H9 (cell line): Measurements from ENCODE around the gene KIF5C. TPM values are rescaled to one million over a fixed set of nuclear protein-coding genes. Genes with fewer than 3 reads are reported as not detected.

Experiments
- DNase-seq: peaks from one replicate; pipeline ENCODE4 v3.0.0-alpha.2; 2017
- H2AFZ ChIP-seq: one replicate; pipeline ENCODE4 v1.6.1; 2013; ENCODE audit warnings: mild to moderate bottlenecking, low read length, control low read depth, moderate library complexity
- H2AK5ac ChIP-seq: 2 replicates; pipeline ENCODE4 v1.6.1; 2013; ENCODE audit warnings: low read length, control low read depth, mixed read lengths; ENCODE audit not compliant: insufficient read length
- H2BK120ac ChIP-seq: one replicate; pipeline ENCODE4 v1.6.1; 2013; ENCODE audit warnings: low read depth, mild to moderate bottlenecking, low read length, control low read depth, inconsistent platforms; ENCODE audit not compliant: poor library complexity, severe bottlenecking
- H2BK12ac ChIP-seq: 2 replicates; pipeline ENCODE4 v1.6.1; 2013; ENCODE audit warnings: low read length, control low read depth, mixed read lengths, low read depth; ENCODE audit not compliant: insufficient read length
- H2BK15ac ChIP-seq: 2 replicates; pipeline ENCODE4 v1.6.1; 2013; ENCODE audit warnings: low read depth, low read length, control low read depth
- H2BK20ac ChIP-seq: one replicate; pipeline ENCODE4 v1.6.1; 2013; ENCODE audit warnings: low read depth, mild to moderate bottlenecking, low read length, control low read depth, inconsistent platforms; ENCODE audit not compliant: poor library complexity, severe bottlenecking
- H2BK5ac ChIP-seq: 2 replicates; pipeline ENCODE4 v1.6.1; 2013; ENCODE audit warnings: low read length, control low read depth, mixed read lengths; ENCODE audit not compliant: insufficient read length
- H3K14ac ChIP-seq: 2 replicates; pipeline ENCODE4 v1.6.1; 2013; ENCODE audit warnings: low read length, control low read depth; ENCODE audit not compliant: insufficient read depth
- H3K18ac ChIP-seq: 2 replicates; pipeline ENCODE4 v1.6.1; 2013; ENCODE audit warnings: low read depth, mild to moderate bottlenecking, mixed read lengths, low read length, control low read depth; ENCODE audit not compliant: insufficient read length
- H3K23ac ChIP-seq: 2 replicates; pipeline ENCODE4 v1.6.1; 2013; ENCODE audit warnings: low read length, control low read depth, mixed read lengths, low read depth; ENCODE audit not compliant: insufficient read length
- H3K23me2 ChIP-seq: 2 replicates; pipeline ENCODE4 v1.6.1; 2013; ENCODE audit warnings: low read depth, mild to moderate bottlenecking, mixed read lengths, low read length, control low read depth; ENCODE audit not compliant: insufficient read length, poor library complexity, severe bottlenecking
- H3K27ac ChIP-seq: 2 replicates; pipeline ENCODE4 v1.5.1; 2013; ENCODE audit warnings: low read length, control low read depth, mixed read lengths, low read depth; ENCODE audit not compliant: insufficient read length
- H3K27me3 ChIP-seq: 2 replicates; pipeline ENCODE4 v1.6.1; 2013; ENCODE audit warnings: low read length, control low read depth, inconsistent platforms; ENCODE audit not compliant: insufficient read depth
- H3K4ac ChIP-seq: 2 replicates; pipeline ENCODE4 v1.6.1; 2013; ENCODE audit warnings: low read depth, mild to moderate bottlenecking, control low read depth, inconsistent platforms, low read length, moderate library complexity
- H3K4me1 ChIP-seq: 2 replicates; pipeline ENCODE4 v1.6.1; 2013; ENCODE audit warnings: low read length, control low read depth, inconsistent platforms; ENCODE audit not compliant: insufficient read depth
- H3K4me2 ChIP-seq: 2 replicates; pipeline ENCODE4 v1.6.1; 2013; ENCODE audit warnings: low read length, control low read depth, mixed read lengths; ENCODE audit not compliant: insufficient read length, insufficient read depth
- H3K56ac ChIP-seq: 2 replicates; pipeline ENCODE4 v1.6.1; 2013; ENCODE audit warnings: low read depth, mild to moderate bottlenecking, mixed read lengths, low read length, control low read depth; ENCODE audit not compliant: insufficient read length
- H3K79me1 ChIP-seq: 2 replicates; pipeline ENCODE4 v1.6.1; 2013; ENCODE audit warnings: low read depth, mild to moderate bottlenecking, moderate library complexity, low read length, control low read depth, inconsistent platforms; ENCODE audit not compliant: insufficient read depth, poor library complexity, severe bottlenecking
- H3K79me2 ChIP-seq: 2 replicates; pipeline ENCODE4 v1.6.1; 2013; ENCODE audit warnings: low read length, control low read depth, inconsistent platforms; ENCODE audit not compliant: insufficient read depth
- H3K9ac ChIP-seq: 2 replicates; pipeline ENCODE4 v1.6.1; 2013; ENCODE audit warnings: low read length, control low read depth, mixed read lengths; ENCODE audit not compliant: insufficient read length; ENCODE audit errors: extremely low read depth
- H3K9me3 ChIP-seq: one replicate; pipeline ENCODE4 v1.6.1; 2013; ENCODE audit warnings: low read depth, low read length, inconsistent platforms; ENCODE audit not compliant: control insufficient read depth
- H3T11ph ChIP-seq: one replicate; pipeline ENCODE4 v1.6.1; 2013; ENCODE audit warnings: mild to moderate bottlenecking, low read length, control low read depth, inconsistent platforms
- H4K20me1 ChIP-seq: one replicate; pipeline ENCODE4 v1.6.1; 2013; ENCODE audit not compliant: control insufficient read depth, insufficient read length, insufficient read depth
- H4K5ac ChIP-seq: 2 replicates; pipeline ENCODE4 v1.6.1; 2013; ENCODE audit warnings: low read depth, mild to moderate bottlenecking, mixed read lengths, low read length, control low read depth; ENCODE audit not compliant: insufficient read length
- H4K8ac ChIP-seq: replicated peaks from 2 replicates; pipeline ENCODE4 v1.6.1; 2013; ENCODE audit warnings: low read length, control low read depth, mixed read lengths, low read depth; ENCODE audit not compliant: insufficient read length
- H4K91ac ChIP-seq: 2 replicates; pipeline ENCODE4 v1.6.1; 2013; ENCODE audit warnings: low read depth, mild to moderate bottlenecking, moderate library complexity, mixed read lengths, low read length, control low read depth; ENCODE audit not compliant: insufficient read length
- H3K27ac Mint-ChIP-seq, 3 experiments: 2 replicates in 2 of 3; 3 replicates in 1 of 3; pipeline ENCODE4 v1.8.0; 2020 to 2021; ENCODE audit warnings: mixed read lengths in 3 of 3, mild to moderate bottlenecking in 1 of 3, moderate library complexity in 1 of 3
- H3K27me3 Mint-ChIP-seq: 2 replicates; pipeline ENCODE4 v1.8.0; 2021; ENCODE audit warnings: low read depth, mild to moderate bottlenecking, moderate library complexity, mixed read lengths
- H3K36me3 Mint-ChIP-seq, 3 experiments: 2 replicates in 2 of 3; 3 replicates in 1 of 3; pipeline ENCODE4 v1.8.0; 2020 to 2021; ENCODE audit warnings: low read depth in 3 of 3, mixed read lengths in 3 of 3; ENCODE audit not compliant: insufficient read depth in 1 of 3
- H3K4me1 Mint-ChIP-seq, 2 experiments: 2 replicates each; pipeline ENCODE4 v1.8.0; 2020; ENCODE audit warnings: mixed read lengths in 2 of 2
- H3K4me3 Mint-ChIP-seq, 2 experiments: 2 replicates in 1 of 2; 3 replicates in 1 of 2; pipeline ENCODE4 v1.8.0; 2020 to 2021; ENCODE audit warnings: mild to moderate bottlenecking in 2 of 2, mixed read lengths in 2 of 2, moderate library complexity in 1 of 2
- H3K9me3 Mint-ChIP-seq, 2 experiments: 2 replicates in 1 of 2; 3 replicates in 1 of 2; pipeline ENCODE4 v1.8.0; 2020; ENCODE audit warnings: mild to moderate bottlenecking in 2 of 2, mixed read lengths in 2 of 2, moderate library complexity in 1 of 2
- WGBS: extraction: QIAGEN DNeasy Blood & Tissue Kit; methylation state at CpG from one replicate; pipeline ENCODE4 v1.1.7; 2013; ENCODE audit warnings: missing lambda C conversion rate, low lambda C conversion rate, mixed read lengths; ENCODE audit not compliant: insufficient read length; ENCODE audit errors: extremely low coverage; 5-methylcytosine and 5-hydroxymethylcytosine counted together
- total RNA-seq: library from RNA; stranded (reverse); gene quantifications from 2 replicates; pipeline ENCODE4 v1.2.1, GENCODE V29; 2021
- TF ChIP-seq, protein P1 (sequence below): fragments of 200-600 bp; sonication (generic); conservative IDR thresholded peaks from 3 replicates; pipeline ENCODE4 v1.8.0; 2021; ENCODE audit warnings: antibody characterized with exemption, mild to moderate bottlenecking

The KIF5C gene
- total RNA-seq, 1 experiment from 2014 or later: 52.9 TPM

DNA sequence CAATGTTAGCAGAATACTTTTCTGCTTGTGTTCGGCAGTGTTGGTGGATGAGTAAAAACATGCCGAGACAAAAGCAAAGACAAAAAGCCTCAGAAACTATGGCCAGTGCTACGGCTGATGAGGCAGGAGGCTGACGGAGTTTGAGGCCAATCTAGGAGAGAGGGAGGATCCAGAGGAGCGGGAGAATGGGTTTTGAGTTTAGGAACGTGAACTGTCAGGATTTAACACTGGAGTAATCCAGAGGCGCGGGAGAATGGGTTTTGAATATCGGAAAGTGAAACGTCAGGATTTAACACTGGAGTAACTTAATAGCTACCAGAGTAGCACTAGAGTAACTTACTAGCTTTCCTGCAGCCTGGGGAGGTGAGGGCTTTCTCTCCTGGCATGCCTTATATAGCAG, 200.8 kb downstream of the KIF5C start:
- Histone ChIP-seq H3K4ac (no peak overlapping the region), H3K4me2 (no peak overlapping the region), H4K91ac (no peak overlapping the region), H2BK20ac (no peak overlapping the region), H3K14ac (no peak overlapping the region), H2BK12ac (no peak overlapping the region), H3K27me3 (no peaks in the 10 kb centered on the region), H2AK5ac (no peak overlapping the region), H3K79me2 (no peaks in the 10 kb centered on the region), H3K23ac (no peak overlapping the region), H2BK15ac (no peak overlapping the region), H4K20me1 (no peaks in the 10 kb centered on the region), H3K9me3 (no peaks in the 10 kb centered on the region), H2AFZ (no peak overlapping the region), H2BK5ac (no peak overlapping the region), H3K27ac (no peak overlapping the region), H3K56ac (no peak overlapping the region), H3K9ac (no peak overlapping the region), H4K8ac (no peak overlapping the region), H3K79me1 (no peaks in the 10 kb centered on the region), H2BK120ac (no peak overlapping the region), H3T11ph (no peak overlapping the region), H3K23me2 (no peaks in the 10 kb centered on the region), H3K4me1 (peaks cover 9% of the 10 kb centered on the region), H4K5ac (no peak overlapping the region), H3K18ac (no peak overlapping the region)
- Mint-ChIP-seq H3K27me3 (no peaks in the 10 kb centered on the region), H3K4me3 (no peak overlapping the region; a peak in 1 of 5 replicates), H3K36me3 (no peaks in the 10 kb centered on the region), H3K27ac (peak overlapping the region in 2 of 3 experiments; percentile 26 to 79; a peak in 3 of 7 replicates), H3K9me3 (no peaks in the 10 kb centered on the region), H3K4me1 (peaks cover 38 to 43% of the 10 kb centered on the region in 2 experiments)
- DNase-seq: no peak
- TF ChIP-seq, protein P1, sequence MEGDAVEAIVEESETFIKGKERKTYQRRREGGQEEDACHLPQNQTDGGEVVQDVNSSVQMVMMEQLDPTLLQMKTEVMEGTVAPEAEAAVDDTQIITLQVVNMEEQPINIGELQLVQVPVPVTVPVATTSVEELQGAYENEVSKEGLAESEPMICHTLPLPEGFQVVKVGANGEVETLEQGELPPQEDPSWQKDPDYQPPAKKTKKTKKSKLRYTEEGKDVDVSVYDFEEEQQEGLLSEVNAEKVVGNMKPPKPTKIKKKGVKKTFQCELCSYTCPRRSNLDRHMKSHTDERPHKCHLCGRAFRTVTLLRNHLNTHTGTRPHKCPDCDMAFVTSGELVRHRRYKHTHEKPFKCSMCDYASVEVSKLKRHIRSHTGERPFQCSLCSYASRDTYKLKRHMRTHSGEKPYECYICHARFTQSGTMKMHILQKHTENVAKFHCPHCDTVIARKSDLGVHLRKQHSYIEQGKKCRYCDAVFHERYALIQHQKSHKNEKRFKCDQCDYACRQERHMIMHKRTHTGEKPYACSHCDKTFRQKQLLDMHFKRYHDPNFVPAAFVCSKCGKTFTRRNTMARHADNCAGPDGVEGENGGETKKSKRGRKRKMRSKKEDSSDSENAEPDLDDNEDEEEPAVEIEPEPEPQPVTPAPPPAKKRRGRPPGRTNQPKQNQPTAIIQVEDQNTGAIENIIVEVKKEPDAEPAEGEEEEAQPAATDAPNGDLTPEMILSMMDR: no peak
- no CpG with 5 or more reads among the region's 10 CpGs for WGBS

Other genes starting within 250 kb of the KIF5C start
- gene EPC2, start 230.5 kb upstream of the KIF5C start, total RNA-seq: 31.3 and 31.5 TPM in 2 replicates
- 1.0 and 2.0 TPM in 2 replicates for gene LYPD6B, start 163.5 kb downstream of the KIF5C start, total RNA-seq